SK-N-MC (cell line): ENCODE results near the gene ZNF235.
"Not testable (repeated sequence)": the region's sequence is repeated elsewhere in the genome, so short reads cannot be mapped to it uniquely, and the experiment has no call there.

Source experiments
- DNase-seq: peaks from one replicate; pipeline ENCODE4 v3.0.0-alpha.2; 2011; ENCODE audit warnings: low read depth, low spot score
- H3K27ac ChIP-seq: fragments of 200-600 bp; sonication (generic); 2 replicates; pipeline ENCODE4 v1.5.1; 2016; ENCODE audit warnings: mixed run types
- H3K36me3 ChIP-seq: fragments of 200-600 bp; sonication (generic); 2 replicates; pipeline ENCODE4 v1.6.1; 2017; ENCODE audit warnings: antibody characterized with exemption, low read length, mixed read lengths; ENCODE audit not compliant: insufficient read depth
- H3K4me3 ChIP-seq: fragments of 200-600 bp; sonication (generic); 2 replicates; pipeline ENCODE4 v1.5.1; 2016
- H3K9ac ChIP-seq: fragments of 200-600 bp; sonication (generic); 2 replicates; pipeline ENCODE4 v1.8.0; 2017; ENCODE audit warnings: mixed run types, mixed read lengths; ENCODE audit not compliant: insufficient read length
- H3K9me3 ChIP-seq: fragments of 200-600 bp; sonication (generic); 2 replicates; pipeline ENCODE4 v1.6.1; 2017; ENCODE audit warnings: low read depth, mild to moderate bottlenecking, antibody characterized with exemption, low read length, moderate library complexity, mixed read lengths
- EZH2 ChIP-seq: fragments of 200-600 bp; sonication (generic); IDR thresholded peaks from one replicate; pipeline ENCODE4 v1.6.1; 2017; ENCODE audit warnings: antibody characterized with exemption
- FOXP2 ChIP-seq: optimal IDR thresholded peaks from 2 replicates; pipeline ENCODE3; 2011; ENCODE audit warnings: mild to moderate bottlenecking, moderate library complexity; ENCODE audit not compliant: insufficient read depth; ENCODE audit errors: extremely low read length, control extremely low read depth
- POLR2AphosphoS5 ChIP-seq: IDR thresholded peaks from 2 replicates; pipeline ENCODE4 v1.6.1; 2012; ENCODE audit warnings: mild to moderate bottlenecking, low read depth, low read length, borderline replicate concordance

ZNF235 gene

DNA sequence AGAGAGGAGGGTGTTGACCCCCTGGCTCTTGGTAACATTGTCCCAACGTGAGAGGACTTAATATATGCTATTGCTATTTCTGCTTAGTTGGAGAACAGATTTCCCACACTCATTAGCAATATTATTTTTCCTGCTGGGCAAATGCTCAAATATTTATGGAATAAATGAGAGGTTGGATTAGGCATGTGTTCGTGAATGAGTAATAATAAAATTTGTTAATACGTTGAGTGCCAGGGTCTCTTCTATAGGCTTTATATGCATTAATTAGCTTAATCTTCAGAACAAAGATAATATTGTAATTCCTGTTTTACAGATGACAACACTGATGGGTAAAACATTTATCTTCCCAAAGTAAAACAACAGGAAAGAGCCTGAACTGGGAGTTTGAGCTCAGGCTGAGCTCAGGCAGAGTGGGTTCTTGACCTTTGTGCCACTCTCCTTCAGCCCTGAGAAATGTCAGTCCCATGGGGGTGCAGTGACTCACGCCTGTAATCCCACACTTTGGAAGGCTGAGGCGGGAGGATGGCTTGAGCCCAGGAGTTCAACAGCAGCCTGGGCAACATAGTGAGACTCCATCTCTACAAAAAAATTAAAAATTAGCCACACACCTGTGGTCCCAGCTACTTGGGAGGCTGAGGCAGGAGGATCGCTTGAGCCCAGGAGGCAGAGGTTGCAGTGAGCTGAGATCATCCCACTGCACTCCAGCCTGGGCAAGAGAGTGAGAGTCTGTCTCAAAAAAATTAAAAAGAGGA is 44.0 kb downstream of the ZNF235 start:
- H3K27ac ChIP-seq: no peak overlapping the region
- DNase-seq: no peak
- H3K9ac ChIP-seq: no peak overlapping the region
- no peaks in the 10 kb centered on the region for H3K36me3 ChIP-seq
- TF ChIP-seq POLR2AphosphoS5: no peak
- TF ChIP-seq EZH2: no peak
- peaks cover 7% of the 10 kb centered on the region; the same call in 1 of the 2 replicates for H3K9me3 ChIP-seq
- H3K4me3 ChIP-seq: no peak overlapping the region

DNA sequence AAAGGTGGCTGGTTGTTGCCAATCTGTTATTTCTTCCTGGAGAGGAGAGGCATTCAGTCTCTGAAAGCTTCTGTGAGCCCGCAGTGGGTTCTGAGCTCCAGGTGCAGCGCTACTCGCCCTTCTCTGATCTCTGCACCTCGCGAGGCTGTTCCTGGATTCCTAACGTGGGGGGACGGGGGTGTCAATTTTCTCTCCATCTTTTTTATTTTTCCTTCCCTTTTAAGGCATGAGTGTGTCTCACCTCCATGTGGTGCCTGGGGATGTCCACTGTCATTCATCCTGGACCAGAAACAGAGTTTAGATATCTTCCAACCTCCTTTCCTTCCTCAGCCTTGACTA is 44.5 kb downstream of the ZNF235 start:
- H3K27ac ChIP-seq: no peak overlapping the region
- H3K9ac ChIP-seq: no peak overlapping the region
- no peaks in the 10 kb centered on the region for H3K36me3 ChIP-seq
- peaks cover 9% of the 10 kb centered on the region; the same call in 1 of the 2 replicates for H3K9me3 ChIP-seq
- no peak for DNase-seq
- no peak overlapping the region for H3K4me3 ChIP-seq
- TF ChIP-seq FOXP2: no peak
- TF ChIP-seq POLR2AphosphoS5: no peak
- TF ChIP-seq EZH2: no peak

DNA sequence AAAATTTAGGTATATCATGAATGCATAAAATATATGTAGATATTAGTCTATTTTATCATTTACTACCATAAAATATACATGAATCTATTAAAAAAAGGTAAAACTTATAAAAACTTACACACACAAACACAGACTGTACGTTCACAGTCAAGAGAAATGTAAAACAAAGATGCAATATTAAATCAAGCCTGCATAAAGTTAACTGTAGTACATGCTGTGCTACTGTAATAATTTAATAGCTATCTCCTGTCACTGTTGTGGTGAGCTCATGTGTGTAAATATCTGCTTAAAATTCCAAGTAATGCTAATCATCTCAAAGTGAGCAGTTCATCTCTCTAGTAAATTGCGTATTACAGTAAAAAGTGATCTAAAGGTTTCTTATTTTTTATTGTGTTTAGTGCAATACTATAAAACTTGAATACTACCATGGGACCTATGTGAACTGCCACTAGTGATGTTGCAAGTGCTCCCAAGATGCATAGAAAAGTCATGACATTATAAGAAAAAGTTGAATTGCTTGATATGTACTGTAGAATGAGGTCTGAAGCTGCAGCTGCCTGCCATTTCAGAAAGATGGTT is 45.9 kb downstream of the ZNF235 start:
- TF ChIP-seq POLR2AphosphoS5 (no peak), FOXP2 (no peak), EZH2 (no peak)
- peaks cover 17% of the 10 kb centered on the region for H3K9me3 ChIP-seq
- no peak overlapping the region for H3K9ac ChIP-seq
- no peaks in the 10 kb centered on the region for H3K36me3 ChIP-seq
- H3K27ac ChIP-seq: no peak overlapping the region
- DNase-seq: no peak
- H3K4me3 ChIP-seq: no peak overlapping the region

DNA sequence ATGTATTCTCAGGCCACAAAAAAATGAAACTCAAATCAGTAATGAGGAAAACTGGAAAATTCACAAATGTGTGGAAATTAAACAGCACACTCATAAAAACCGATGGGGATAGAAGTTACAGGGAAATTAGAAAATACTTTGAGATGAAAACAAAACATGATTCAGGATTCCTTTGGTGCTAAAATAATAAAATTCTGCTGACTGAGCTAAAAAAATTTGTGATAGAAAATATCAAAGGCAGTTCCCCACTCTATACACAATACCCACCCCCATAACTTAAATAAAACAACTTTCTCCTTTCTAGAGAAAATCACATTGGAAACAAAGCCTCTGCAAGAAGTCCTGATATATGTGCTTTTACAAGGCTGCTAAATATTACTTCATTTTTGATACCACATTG is 46.7 kb downstream of the ZNF235 start:
- peaks cover 17% of the 10 kb centered on the region for H3K9me3 ChIP-seq
- H3K36me3 ChIP-seq: no peaks in the 10 kb centered on the region
- no peak overlapping the region for H3K27ac ChIP-seq
- H3K9ac ChIP-seq: no peak overlapping the region
- H3K4me3 ChIP-seq: no peak overlapping the region
- no peak for TF ChIP-seq EZH2
- DNase-seq: no peak

DNA sequence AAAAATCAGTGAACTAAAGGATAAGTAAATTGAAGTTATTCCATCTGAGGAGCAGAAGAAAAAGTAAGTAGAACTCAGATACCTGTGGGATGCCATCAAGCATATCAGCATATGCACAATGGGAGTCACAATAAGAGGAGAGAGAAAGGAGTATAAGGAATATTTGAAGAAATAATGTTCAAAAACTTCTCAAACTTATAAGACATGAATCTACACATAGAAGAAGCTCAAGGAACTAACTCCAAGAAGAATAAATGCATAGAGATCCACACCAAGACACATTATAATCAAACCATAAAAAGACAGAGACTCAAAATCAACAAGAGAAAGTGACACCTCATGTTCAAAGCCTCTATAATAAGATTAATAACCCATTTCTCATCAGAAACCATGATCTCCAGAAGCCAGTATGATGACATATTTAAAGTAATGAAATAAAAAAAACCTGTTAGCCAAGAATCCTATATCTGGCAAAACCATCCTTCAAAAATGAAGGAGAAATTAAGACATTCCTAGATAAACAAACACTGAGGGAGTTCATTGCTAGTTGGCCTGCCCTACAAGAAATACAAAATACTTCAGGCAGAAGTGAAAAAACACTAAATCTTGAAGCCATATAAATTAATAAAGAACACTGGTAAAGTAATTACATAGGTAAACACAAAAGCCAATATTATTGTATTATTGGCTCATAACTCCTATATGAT is 49.0 kb downstream of the ZNF235 start:
- TF ChIP-seq POLR2AphosphoS5 (no peak), EZH2 (no peak), FOXP2 (no peak)
- Histone ChIP-seq H3K9ac (no peak overlapping the region), H3K36me3 (no peaks in the 10 kb centered on the region), H3K9me3 (peaks cover 17% of the 10 kb centered on the region), H3K27ac (no peak overlapping the region), H3K4me3 (no peak overlapping the region)
- DNase-seq: no peak

DNA sequence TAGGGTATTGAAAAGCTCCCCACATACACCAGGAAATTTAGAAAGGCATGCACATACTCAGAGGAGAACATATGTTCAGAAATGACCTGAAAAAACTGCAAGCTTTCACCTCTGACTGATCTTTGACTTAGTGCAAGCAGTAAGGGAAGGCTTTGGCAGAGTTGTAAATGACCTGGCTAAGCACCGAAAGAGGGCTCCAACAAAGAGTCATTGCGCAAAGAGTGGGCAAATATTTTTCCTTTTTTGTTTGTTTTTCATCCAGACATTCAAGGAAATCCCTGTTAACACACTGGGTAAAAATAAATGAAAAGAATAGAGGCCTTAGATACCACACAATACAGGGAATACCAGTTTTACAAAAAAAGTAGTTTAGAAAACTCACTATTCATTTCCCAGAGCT is 50.3 kb downstream of the ZNF235 start:
- H3K4me3 ChIP-seq: no peak overlapping the region
- no peak for DNase-seq
- H3K36me3 ChIP-seq: no peaks in the 10 kb centered on the region
- H3K9ac ChIP-seq: no peak overlapping the region
- H3K9me3 ChIP-seq: peaks cover 20% of the 10 kb centered on the region
- no peak for TF ChIP-seq FOXP2
- TF ChIP-seq EZH2: no peak
- no peak for TF ChIP-seq POLR2AphosphoS5
- no peak overlapping the region for H3K27ac ChIP-seq

DNA sequence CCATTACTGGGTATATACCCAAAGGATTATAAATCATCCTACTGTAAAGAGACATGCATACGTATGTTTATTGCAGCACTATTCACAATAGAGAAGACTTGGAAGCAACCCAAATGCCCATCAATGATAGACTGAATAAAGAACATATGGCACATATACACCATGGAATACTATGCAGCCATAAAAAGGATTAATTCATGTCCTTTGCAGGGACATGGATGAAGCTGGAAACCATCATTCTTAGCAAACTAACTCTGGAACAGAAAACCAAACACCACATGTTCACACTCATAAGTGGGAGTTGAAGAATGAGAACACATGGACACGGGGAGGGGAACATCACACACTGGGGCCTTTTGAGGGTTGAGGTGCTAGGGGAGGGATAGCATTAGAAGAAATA is 51.4 kb downstream of the ZNF235 start:
- not testable (repeated sequence) for H3K27ac ChIP-seq, H3K36me3 ChIP-seq, H3K9ac ChIP-seq, H3K4me3 ChIP-seq, DNase-seq
- peaks cover 28% of the 10 kb centered on the region for H3K9me3 ChIP-seq

DNA sequence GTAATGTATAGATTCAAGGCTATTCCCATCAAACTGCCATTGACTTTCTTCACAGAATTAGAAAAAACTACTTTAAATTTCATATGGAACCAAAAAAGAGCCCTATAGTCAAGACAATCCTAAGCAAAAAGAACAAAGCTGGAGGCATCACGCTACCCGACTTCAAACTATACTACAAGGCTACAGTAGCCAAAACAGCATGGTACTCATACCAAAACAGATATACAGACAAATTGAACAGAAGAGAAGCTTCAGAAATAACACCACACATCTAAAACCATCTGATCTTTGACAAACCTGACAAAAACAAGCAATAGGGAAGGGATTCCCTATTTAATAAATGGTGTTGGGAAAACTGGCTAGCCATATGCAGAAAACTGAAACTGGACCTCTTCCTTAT is 52.5 kb downstream of the ZNF235 start:
- DNase-seq, H3K36me3 ChIP-seq, H3K4me3 ChIP-seq, H3K9ac ChIP-seq, H3K27ac ChIP-seq: not testable (repeated sequence)
- H3K9me3 ChIP-seq: peaks cover 31% of the 10 kb centered on the region

DNA sequence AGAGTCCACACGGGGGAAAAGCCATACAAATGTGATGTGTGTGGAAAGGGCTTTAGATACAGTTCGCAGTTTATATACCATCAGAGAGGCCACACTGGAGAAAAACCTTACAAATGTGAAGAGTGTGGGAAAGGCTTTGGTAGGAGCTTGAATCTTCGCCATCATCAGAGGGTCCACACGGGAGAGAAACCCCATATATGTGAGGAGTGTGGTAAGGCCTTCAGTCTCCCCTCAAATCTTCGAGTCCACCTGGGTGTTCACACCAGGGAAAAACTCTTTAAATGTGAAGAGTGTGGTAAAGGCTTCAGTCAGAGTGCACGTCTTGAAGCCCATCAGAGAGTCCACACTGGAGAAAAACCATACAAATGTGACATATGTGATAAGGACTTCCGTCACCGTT is 68.4 kb downstream of the ZNF235 start:
- Histone ChIP-seq H3K36me3 (peaks cover 60% of the 10 kb centered on the region), H3K4me3 (no peak overlapping the region), H3K27ac (no peak overlapping the region), H3K9ac (no peak overlapping the region), H3K9me3 (peaks cover 24% of the 10 kb centered on the region)
- TF ChIP-seq POLR2AphosphoS5 (0 out of 2 replicates have a peak, but pooled peaks have one; percentile 17), EZH2 (no peak)
- DNase-seq: no peak
